Stomach (tissue), 9 donors: ENCODE data around the gene RERE. TPM values are rescaled to one million over a fixed set of nuclear protein-coding genes. Genes with fewer than 3 reads are reported as not detected.

ENCODE experiments used
- DNase-seq, 2 donors: peaks; one replicate each; pipeline versions ENCODE4 v3.0.0 to v3.0.0-alpha.2; 2013 to 2019
- H3K27ac ChIP-seq, 5 donors: fragments of 200-600 bp in 4 of 5; sonication (generic) in 4 of 5; one replicate each; pipeline ENCODE4 v1.5.1; 2013 to 2019; ENCODE audit warnings: mild to moderate bottlenecking in 1 of 5, moderate library complexity in 1 of 5
- H3K27me3 ChIP-seq, 3 donors: fragments of 200-600 bp; sonication (generic); one replicate each; pipeline ENCODE4 v1.5.1; 2017 to 2019; ENCODE audit warnings: mixed run types in 1 of 3
- H3K36me3 ChIP-seq, 4 donors: fragments of 200-600 bp; sonication (generic); 1 replicate in 3 of 4; 2 replicates in 1 of 4; pipeline ENCODE4 v1.5.1; 2016 to 2019
- H3K4me1 ChIP-seq, 4 donors: fragments of 200-600 bp; sonication (generic); one replicate each; pipeline ENCODE4 v1.5.1; 2016 to 2019
- H3K4me3 ChIP-seq, 4 donors: fragments of 200-600 bp; sonication (generic) in 3 of 4; one replicate each; pipeline ENCODE4 v1.5.1; 2016 to 2019; ENCODE audit warnings: mild to moderate bottlenecking in 1 of 4
- H3K9me3 ChIP-seq, 4 donors: fragments of 200-600 bp; sonication (generic); one replicate each; pipeline ENCODE4 v1.5.1; 2016 to 2019
- CTCF ChIP-seq, 7 experiments: fragments of 450-650 bp in 4 of 7; fragments of 200-600 bp in 3 of 7; sonication (generic) in 3 of 7; IDR thresholded peaks; one replicate each; pipeline ENCODE4 v1.5.1; 2016 to 2019; ENCODE audit warnings: antibody characterized with exemption in 7 of 7, control low read depth in 2 of 7, mild to moderate bottlenecking in 1 of 7
- EP300 ChIP-seq: sonication (generic); formaldehyde crosslinking; IDR thresholded peaks from one replicate; pipeline ENCODE4 v1.6.1; 2017; ENCODE audit warnings: antibody characterized with exemption
- POLR2A ChIP-seq, 4 donors: fragments of 450-650 bp; IDR thresholded peaks; one replicate each; pipeline ENCODE4 v1.6.1; 2016; ENCODE audit warnings: antibody characterized with exemption in 4 of 4, control low read depth in 2 of 4, mild to moderate bottlenecking in 1 of 4, moderate library complexity in 1 of 4
- POLR2AphosphoS5 ChIP-seq, 3 donors: sonication (generic); formaldehyde crosslinking; IDR thresholded peaks; one replicate each; pipeline ENCODE4 v1.6.1; 2016; ENCODE audit warnings: antibody characterized with exemption in 3 of 3
- WGBS, 5 donors: extraction: QIAGEN DNeasy Blood & Tissue Kit in 3 of 5; methylation state at CpG; one replicate each; pipeline versions ENCODE4 v1.1.5 to v1.1.7; 2013 to 2018; 5-methylcytosine and 5-hydroxymethylcytosine counted together
- intact Hi-C: fragments of 100-400 bp; cut with DNase I; formaldehyde crosslinking; loops from one replicate; pipeline ENCODE4 v1.15.1; 2023; ENCODE audit warnings: low total_unique reads
- polyA plus RNA-seq, 3 donors: library from polyadenylated mRNA; stranded (reverse); fragments of 200-250 nt; gene quantifications; one replicate each; pipeline ENCODE4 v1.2.3, GENCODE V29; 2013
- total RNA-seq, 5 donors: library from RNA; depleted of rRNA; stranded (reverse); fragments of >200 nt; gene quantifications; one replicate each; pipeline versions ENCODE4 v1.1.0 to v1.2.3, GENCODE V29; 2014 to 2016
- donor health status: healthy with polysubstance abuse.
- donor health status: Bipolar disorder and iron deficiency.
- donor health status: healthy.

Gene RERE
- total and polyA plus RNA-seq, 8 donors: 15.6 to 198 (median 79.3) TPM

- intact Hi-C loops: loop anchor here (10.0 kb wide), 1 partner anchor 64 kb away; no protein-coding TSS in a partner anchor
- Histone ChIP-seq H3K27me3 (no peaks in the 10 kb centered on the region), H3K9me3 (no peaks in the 10 kb centered on the region), H3K36me3 (peaks cover 76 to 100% (median 100%) of the 10 kb centered on the region in 4 donors), H3K4me3 (no peak overlapping the region), H3K4me1 (peaks cover 22 to 43% (median 31%) of the 10 kb centered on the region in 4 donors), H3K27ac (no peak overlapping the region)
- 87 to 94% (median 92%) methylated on average over 22 to 26 of the region's 26 CpGs for WGBS, 5 donors
- DNase-seq: peak in 1 of 2 donors; percentile 23
- no peak for TF ChIP-seq POLR2A (IDR thresholded peaks at IDR 0.05)
- no peak for TF ChIP-seq EP300
- no peak for TF ChIP-seq POLR2AphosphoS5 (IDR thresholded peaks at IDR 0.05)
- no peak for TF ChIP-seq CTCF (IDR thresholded peaks at IDR 0.05)
These were observed 456.8 kb downstream of the RERE start for GRCh38 chr1:8360493-8361197.

- H3K4me1 ChIP-seq: peaks cover 19 to 35% (median 27%) of the 10 kb centered on the region in 4 donors
- H3K9me3 ChIP-seq: no peaks in the 10 kb centered on the region
- intact Hi-C loops: loop anchor here (10.0 kb wide), 1 partner anchor 65 kb away; no protein-coding TSS in a partner anchor
- peak in 1 of 2 donors; percentile 16 for DNase-seq
- H3K27ac ChIP-seq: peak overlapping the region in 1 of 5 donors; percentile 8
- H3K4me3 ChIP-seq: no peak overlapping the region
- 90 to 93% (median 91%) methylated on average over 29 to 44 of the region's 44 CpGs for WGBS, 5 donors
- peaks cover 84 to 100% (median 100%) of the 10 kb centered on the region in 4 donors for H3K36me3 ChIP-seq
- no peaks in the 10 kb centered on the region for H3K27me3 ChIP-seq
- TF ChIP-seq POLR2AphosphoS5 (IDR thresholded peaks at IDR 0.05): no peak
- TF ChIP-seq EP300: no peak
- TF ChIP-seq CTCF (IDR thresholded peaks at IDR 0.05): no peak
- TF ChIP-seq POLR2A (IDR thresholded peaks at IDR 0.05): no peak
These were observed 457.6 kb downstream of the RERE start for GRCh38 chr1:8359617-8360481.

- peak in 1 of 2 donors; percentile 21 for DNase-seq
These were observed 458.4 kb downstream of the RERE start for GRCh38 chr1:8358897-8359616.

More at GRCh38 chr1:8358897-8359616, 458.4 kb downstream of the RERE start:
- Histone ChIP-seq H3K27ac (peak overlapping the region in 1 of 5 donors; percentile 8), H3K4me1 (peaks cover 11 to 29% (median 20%) of the 10 kb centered on the region in 4 donors), H3K9me3 (no peaks in the 10 kb centered on the region), H3K27me3 (no peaks in the 10 kb centered on the region), H3K36me3 (peaks cover 88 to 100% (median 100%) of the 10 kb centered on the region in 4 donors), H3K4me3 (no peak overlapping the region)
- 88 to 91% (median 90%) methylated on average over 15 to 26 of the region's 26 CpGs for WGBS, 5 donors
- TF ChIP-seq EP300: no peak
- TF ChIP-seq POLR2A (IDR thresholded peaks at IDR 0.05): no peak
- TF ChIP-seq POLR2AphosphoS5 (IDR thresholded peaks at IDR 0.05): no peak
- no peak for TF ChIP-seq CTCF (IDR thresholded peaks at IDR 0.05)
- intact Hi-C loops: no loop called here
